NB4 (cell line): ENCODE measurements around the gene ARFGEF2.

Experiments used
- CTCF ChIP-seq: IDR thresholded peaks from one replicate; pipeline ENCODE4 v1.5.1; 2012; ENCODE audit warnings: low read depth, low read length
- POLR2A ChIP-seq: IDR thresholded peaks from 2 replicates; pipeline ENCODE4 v1.6.1; 2011; ENCODE audit warnings: mild to moderate bottlenecking; ENCODE audit not compliant: insufficient read length; ENCODE audit errors: extremely low read depth

- TF ChIP-seq CTCF, result no peak
- TF ChIP-seq POLR2A, result no peak
Measured at GRCh38 chr20:48903705-48904104, 17.8 kb upstream of the ARFGEF2 start.
